MV-4-11 (cell line): ENCODE results near the gene HNRNPM.
A peak's percentile ranks its signal among the peaks of the same experiment; 100 is the strongest.
"Not testable (repeated sequence)": the region's sequence is repeated elsewhere in the genome, so short reads cannot be mapped to it uniquely, and the experiment has no call there.

Experiments
- DNase-seq: peaks from one replicate; lab custom pipeline; 2025; lab: John Stamatoyannopoulos, UW

The HNRNPM gene

GRCh38 chr19:8513036-8513686 lies 68.4 kb downstream of the HNRNPM start:
- no peak for DNase-seq

GRCh38 chr19:8513687-8514504 lies 69.1 kb downstream of the HNRNPM start, which contains the start of gene ZNF414:
Gene ZNF414, minus strand, starts transcription at chr19:8514167. Its CDS starts 121 bp downstream, at chr19:8514046.
- DNase-seq, result peak; percentile 96

- not testable (repeated sequence) for DNase-seq
Measured at GRCh38 chr19:8514505-8515009, 69.8 kb downstream of the HNRNPM start.

GRCh38 chr19:8515317-8515716 lies 70.5 kb downstream of the HNRNPM start:
- DNase-seq, result peak; percentile 92

- peak; percentile 72 for DNase-seq
Measured at GRCh38 chr19:8517551-8518442, 73.0 kb downstream of the HNRNPM start.

GRCh38 chr19:8518536-8518935 lies 73.8 kb downstream of the HNRNPM start:
- no peak for DNase-seq

GRCh38 chr19:8519388-8519787 lies 74.6 kb downstream of the HNRNPM start:
- DNase-seq, result no peak

- no peak for DNase-seq
Measured at GRCh38 chr19:8525401-8525684, 80.6 kb downstream of the HNRNPM start.

- no peak for DNase-seq
Measured at GRCh38 chr19:8526345-8527091, 81.7 kb downstream of the HNRNPM start.

GRCh38 chr19:8528500-8528899 lies 83.7 kb downstream of the HNRNPM start:
- DNase-seq, result no peak

- DNase-seq, result no peak
Measured at GRCh38 chr19:8529369-8530006, 84.7 kb downstream of the HNRNPM start.

- DNase-seq, result no peak
Measured at GRCh38 chr19:8530061-8530679, 85.4 kb downstream of the HNRNPM start.

- no peak for DNase-seq
Measured at GRCh38 chr19:8531470-8531869, 86.7 kb downstream of the HNRNPM start.

GRCh38 chr19:8532225-8532624 lies 87.5 kb downstream of the HNRNPM start:
- DNase-seq, result no peak

GRCh38 chr19:8536282-8536681 lies 91.5 kb downstream of the HNRNPM start:
- no peak for DNase-seq

- DNase-seq, result no peak
Measured at GRCh38 chr19:8537099-8537498, 92.3 kb downstream of the HNRNPM start.
